Bronchial epithelial cell (primary cell): ENCODE results near the gene AP3D1. TPM values are rescaled to one million over a fixed set of nuclear protein-coding genes. Genes with fewer than 3 reads are reported as not detected.
"Not testable (repeated sequence)": the region's sequence is repeated elsewhere in the genome, so short reads cannot be mapped to it uniquely, and the experiment has no call there.

Source experiments
- DNase-seq: peaks from one replicate; pipeline ENCODE4 v3.0.0-alpha.2; 2010; ENCODE audit warnings: low read depth
- FAIRE-seq: peaks from 2 replicates; lab custom pipeline; 2011; peaks lifted over from hg19 to GRCh38; lab: Jason Lieb, UNC
- H3K27me3 ChIP-seq: 2 replicates; pipeline ENCODE4 v1.5.1; 2011; ENCODE audit warnings: low read length; ENCODE audit not compliant: control insufficient read depth, insufficient read depth
- H3K36me3 ChIP-seq: 2 replicates; pipeline ENCODE4 v1.5.1; 2011; ENCODE audit warnings: low read length; ENCODE audit not compliant: control insufficient read depth, insufficient read depth
- H3K4me3 ChIP-seq: 2 replicates; pipeline ENCODE4 v1.5.1; 2011; ENCODE audit warnings: mild to moderate bottlenecking, low read depth, low read length, control low read depth
- total RNA-seq: library from RNA; depleted of rRNA; stranded (reverse); fragments of >200 nt; gene quantifications from 2 replicates; pipeline ENCODE4 v1.2.1, GENCODE V29; 2014
- TF ChIP-seq, protein P1 (sequence below): IDR thresholded peaks from 2 replicates; pipeline ENCODE4 v1.5.1; 2011; ENCODE audit warnings: mild to moderate bottlenecking, moderate library complexity, low read length, control low read depth, inconsistent platforms; ENCODE audit not compliant: insufficient read depth, severe bottlenecking

The AP3D1 gene
- total RNA-seq, 1 donor from 2014 or later = 72.1 TPM

DNA sequence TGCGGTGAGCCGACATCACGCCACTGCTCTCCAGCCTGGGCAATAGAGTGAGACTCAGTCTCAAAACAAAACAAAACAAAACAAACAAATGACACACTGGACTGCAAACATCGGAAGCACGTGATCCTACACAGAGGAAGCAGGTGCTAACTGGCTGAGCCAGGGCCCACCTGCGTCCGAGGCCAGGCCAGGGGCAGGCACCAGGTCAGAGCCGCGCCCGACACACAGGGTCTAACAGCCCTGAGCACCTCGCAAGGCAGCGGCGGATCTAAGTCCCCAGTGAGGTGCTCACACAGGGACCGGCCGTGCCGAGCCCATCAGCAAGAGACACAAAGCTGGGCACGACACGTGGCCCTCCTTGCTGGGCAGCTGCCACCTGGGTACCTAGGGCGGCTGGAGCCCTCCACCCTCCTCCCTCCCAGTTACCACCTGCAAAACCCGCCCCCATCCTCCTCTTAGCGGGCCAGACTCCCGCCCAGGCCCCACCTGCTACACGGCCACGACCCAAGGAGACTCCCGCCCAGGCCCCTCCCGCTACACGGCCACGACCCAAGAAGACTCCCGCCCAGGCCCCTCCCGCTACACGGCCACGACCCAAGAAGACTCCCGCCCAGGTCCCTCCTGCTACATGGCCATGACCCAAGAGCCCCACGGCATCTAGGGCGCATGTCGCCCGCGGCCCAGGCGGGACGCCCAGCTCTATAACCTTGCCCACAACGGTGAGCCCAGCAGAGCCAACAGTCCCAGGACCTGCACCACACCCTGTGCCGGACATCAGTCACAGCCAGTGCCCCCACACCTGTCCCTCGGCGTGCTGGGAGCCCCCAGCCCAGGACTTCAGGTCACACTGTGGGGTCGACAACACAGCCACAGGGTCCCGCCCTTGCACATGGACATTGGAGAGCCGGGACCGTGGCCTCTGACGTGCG is 15.6 kb downstream of the AP3D1 start:
- Histone ChIP-seq H3K27me3 (no peaks in the 10 kb centered on the region), H3K36me3 (peaks cover 44% of the 10 kb centered on the region), H3K4me3 (no peak overlapping the region)
- FAIRE-seq = no peak
- TF ChIP-seq, protein P1, sequence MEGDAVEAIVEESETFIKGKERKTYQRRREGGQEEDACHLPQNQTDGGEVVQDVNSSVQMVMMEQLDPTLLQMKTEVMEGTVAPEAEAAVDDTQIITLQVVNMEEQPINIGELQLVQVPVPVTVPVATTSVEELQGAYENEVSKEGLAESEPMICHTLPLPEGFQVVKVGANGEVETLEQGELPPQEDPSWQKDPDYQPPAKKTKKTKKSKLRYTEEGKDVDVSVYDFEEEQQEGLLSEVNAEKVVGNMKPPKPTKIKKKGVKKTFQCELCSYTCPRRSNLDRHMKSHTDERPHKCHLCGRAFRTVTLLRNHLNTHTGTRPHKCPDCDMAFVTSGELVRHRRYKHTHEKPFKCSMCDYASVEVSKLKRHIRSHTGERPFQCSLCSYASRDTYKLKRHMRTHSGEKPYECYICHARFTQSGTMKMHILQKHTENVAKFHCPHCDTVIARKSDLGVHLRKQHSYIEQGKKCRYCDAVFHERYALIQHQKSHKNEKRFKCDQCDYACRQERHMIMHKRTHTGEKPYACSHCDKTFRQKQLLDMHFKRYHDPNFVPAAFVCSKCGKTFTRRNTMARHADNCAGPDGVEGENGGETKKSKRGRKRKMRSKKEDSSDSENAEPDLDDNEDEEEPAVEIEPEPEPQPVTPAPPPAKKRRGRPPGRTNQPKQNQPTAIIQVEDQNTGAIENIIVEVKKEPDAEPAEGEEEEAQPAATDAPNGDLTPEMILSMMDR = no peak
- no peak for DNase-seq

GRCh38 chr19:2132731-2133490 is 18.5 kb downstream of the AP3D1 start:
- H3K27me3 ChIP-seq = no peaks in the 10 kb centered on the region
- no peak overlapping the region for H3K4me3 ChIP-seq
- TF ChIP-seq, protein P1 = no peak
- FAIRE-seq = no peak
- peaks cover 44% of the 10 kb centered on the region for H3K36me3 ChIP-seq
- no peak for DNase-seq

GRCh38 chr19:2132191-2132590 is 19.2 kb downstream of the AP3D1 start:
- Histone ChIP-seq H3K4me3 (no peak overlapping the region), H3K36me3 (peaks cover 45% of the 10 kb centered on the region), H3K27me3 (no peaks in the 10 kb centered on the region)
- TF ChIP-seq, protein P1 = no peak
- no peak for FAIRE-seq
- no peak for DNase-seq

GRCh38 chr19:2131012-2131975 is 20.1 kb downstream of the AP3D1 start:
- FAIRE-seq, DNase-seq, H3K27me3 ChIP-seq, H3K4me3 ChIP-seq: not testable (repeated sequence)
- peaks cover 43% of the 10 kb centered on the region for H3K36me3 ChIP-seq

DNA sequence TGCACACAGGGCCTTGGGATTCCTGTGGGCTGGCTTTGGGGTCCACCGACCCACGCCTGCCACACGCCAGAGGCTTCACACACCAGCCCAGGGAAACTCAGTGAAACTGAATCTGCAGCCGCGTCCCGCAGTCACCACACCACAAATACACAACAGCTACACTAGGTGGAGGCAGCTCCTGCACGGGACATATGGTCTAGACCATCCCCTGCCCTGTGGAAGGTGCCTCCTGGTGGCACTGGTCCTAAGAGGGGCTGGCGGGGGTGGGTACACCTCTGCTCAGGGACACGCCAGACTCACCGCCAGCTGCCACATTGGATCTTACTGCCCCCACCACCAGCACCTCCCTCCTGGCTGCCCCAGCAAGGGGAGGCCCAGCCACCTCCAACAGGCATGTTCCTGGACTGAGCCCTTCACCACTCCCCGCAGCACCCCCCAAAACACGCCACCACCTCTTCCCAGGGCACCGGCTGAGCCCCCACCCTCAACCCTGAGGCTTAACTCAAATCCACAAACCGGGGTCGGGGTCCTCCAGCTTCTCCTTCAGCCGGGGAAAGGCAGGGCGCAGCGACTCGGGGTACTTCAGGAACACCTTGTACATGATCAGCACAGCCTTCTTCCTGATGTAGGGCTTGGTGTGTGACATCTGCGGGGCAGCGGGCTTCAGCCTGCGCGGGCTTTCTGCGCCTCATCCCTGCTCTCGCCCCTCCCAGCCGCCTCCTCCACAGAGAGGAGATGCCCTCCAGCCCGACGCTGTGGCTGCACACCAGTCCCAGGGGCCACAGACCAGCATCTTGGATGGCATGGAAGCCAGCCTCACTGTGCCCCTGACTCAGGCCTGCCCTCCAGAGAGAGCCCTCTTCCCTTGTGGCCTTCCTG is 21.2 kb downstream of the AP3D1 start:
- TF ChIP-seq, protein P1 = no peak
- no peak for FAIRE-seq

More for the DNA sequence above, 21.2 kb downstream of the AP3D1 start:
- no peaks in the 10 kb centered on the region for H3K27me3 ChIP-seq
- H3K4me3 ChIP-seq = no peak overlapping the region
- peaks cover 40% of the 10 kb centered on the region for H3K36me3 ChIP-seq
- DNase-seq = no peak
